ENCODE measurements around the gene PCDH19. TPM values are rescaled to one million over a fixed set of nuclear protein-coding genes. Genes with fewer than 3 reads are reported as not detected.

The PCDH19 gene
- total RNA-seq, 3 donors from 2014 or later, result not detected

DNA sequence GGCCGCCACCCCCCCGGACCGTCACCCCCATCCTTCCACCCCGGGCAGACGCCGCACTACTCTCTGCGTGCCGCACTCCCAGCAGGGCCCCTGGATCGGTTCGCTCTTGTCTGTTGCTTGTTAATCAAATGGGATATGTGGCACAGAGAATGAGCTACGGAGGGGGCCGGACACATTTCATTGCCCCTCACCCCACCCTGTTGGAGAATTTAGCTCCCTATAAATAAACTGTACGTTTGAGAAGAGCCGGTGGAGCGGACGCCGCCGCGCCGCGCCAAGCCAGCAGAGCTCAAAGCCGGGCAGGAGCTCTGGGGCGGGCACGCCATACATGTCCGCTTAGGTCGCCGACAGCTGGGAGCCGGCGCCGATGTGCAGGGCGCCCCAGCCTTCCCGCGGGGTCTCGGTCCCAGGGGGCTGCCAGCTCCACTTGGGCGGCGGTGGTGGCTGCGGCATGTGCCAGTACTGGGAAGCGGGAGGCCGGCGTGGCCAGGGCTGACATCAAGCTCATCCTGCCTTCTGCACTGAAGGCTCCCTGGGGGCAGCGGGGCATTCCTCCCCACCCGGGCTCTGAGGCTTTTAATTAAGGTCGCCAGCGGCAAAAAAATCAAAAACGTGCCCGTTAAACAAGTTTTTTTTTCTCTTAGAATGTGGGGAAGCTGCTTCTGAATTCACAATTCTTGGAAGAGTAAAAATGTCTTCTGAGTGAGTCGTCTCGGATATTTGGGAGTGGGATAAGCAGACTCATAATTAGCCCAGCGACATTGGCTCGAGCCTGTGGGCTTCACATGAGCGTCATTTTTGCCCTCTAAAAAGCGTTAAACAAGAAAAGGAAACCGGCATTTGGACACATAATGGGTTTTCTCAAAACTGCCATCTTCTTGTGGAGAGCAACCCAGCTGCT, 1.1 kb upstream of the PCDH19 start:
- Mint-ChIP-seq H3K36me3 (ENCODE audit: insufficient read depth) (no peaks in the 10 kb centered on the region), H3K4me1 (ENCODE audit: low read depth) (peaks cover 11% of the 10 kb centered on the region), H3K9me3 (no peaks in the 10 kb centered on the region), H3K4me3 (peak overlapping the region; percentile 47), H3K27me3 (ENCODE audit: low read depth) (peaks cover 57% of the 10 kb centered on the region)
- ATAC-seq (no peak), DNase-seq (no peak)

DNA sequence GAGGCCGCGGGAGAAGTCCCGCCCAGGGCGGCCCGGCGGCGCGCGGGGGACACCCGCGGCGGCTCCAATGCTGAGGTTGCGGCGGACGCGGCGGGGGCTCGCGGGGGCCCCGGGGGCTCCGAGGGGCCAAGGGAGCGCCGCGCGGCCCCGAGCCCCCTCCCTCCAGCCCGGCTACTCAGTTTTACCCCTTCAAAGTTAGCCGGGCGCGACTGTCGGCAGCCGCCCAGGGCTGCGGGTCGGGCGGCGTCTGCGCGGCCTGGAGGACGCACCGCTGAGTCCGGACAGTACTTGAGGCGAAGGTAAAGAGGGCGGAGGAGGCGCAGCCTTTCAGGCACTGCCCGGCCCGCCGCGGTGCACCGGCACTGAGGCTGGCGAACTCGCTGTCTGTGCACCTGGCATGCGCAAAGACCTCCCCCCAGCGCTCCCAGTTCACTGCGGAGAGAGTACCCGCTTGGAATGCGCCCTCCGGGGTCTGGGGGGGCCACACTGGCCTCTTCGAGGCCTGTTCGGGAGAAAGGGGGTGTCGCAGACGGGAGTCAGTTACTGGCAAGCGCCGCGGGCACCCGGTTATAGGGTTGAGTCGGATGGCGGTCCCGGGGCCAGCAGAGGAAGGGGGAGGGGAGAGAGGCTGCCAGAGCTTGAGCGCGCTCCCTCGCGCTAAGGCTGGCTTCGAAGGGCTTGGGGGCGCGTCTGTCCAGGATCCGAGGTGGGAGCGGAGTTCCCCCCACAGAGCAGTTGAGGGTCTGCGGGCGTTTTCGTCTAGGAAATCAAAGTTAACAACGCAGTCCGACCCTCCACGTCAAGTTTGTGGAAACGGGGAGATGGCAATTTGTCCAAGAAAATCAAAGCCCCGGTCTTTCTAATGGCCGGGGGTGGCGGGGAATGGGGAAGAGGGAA, 1.1 kb downstream of the PCDH19 start:
- Mint-ChIP-seq H3K4me1 (ENCODE audit: low read depth) (peaks cover 11% of the 10 kb centered on the region), H3K9me3 (no peaks in the 10 kb centered on the region), H3K27me3 (ENCODE audit: low read depth) (peaks cover 55% of the 10 kb centered on the region), H3K4me3 (peak overlapping the region; percentile 16), H3K36me3 (ENCODE audit: insufficient read depth) (no peaks in the 10 kb centered on the region)
- DNase-seq (no peak), ATAC-seq (no peak)

DNA sequence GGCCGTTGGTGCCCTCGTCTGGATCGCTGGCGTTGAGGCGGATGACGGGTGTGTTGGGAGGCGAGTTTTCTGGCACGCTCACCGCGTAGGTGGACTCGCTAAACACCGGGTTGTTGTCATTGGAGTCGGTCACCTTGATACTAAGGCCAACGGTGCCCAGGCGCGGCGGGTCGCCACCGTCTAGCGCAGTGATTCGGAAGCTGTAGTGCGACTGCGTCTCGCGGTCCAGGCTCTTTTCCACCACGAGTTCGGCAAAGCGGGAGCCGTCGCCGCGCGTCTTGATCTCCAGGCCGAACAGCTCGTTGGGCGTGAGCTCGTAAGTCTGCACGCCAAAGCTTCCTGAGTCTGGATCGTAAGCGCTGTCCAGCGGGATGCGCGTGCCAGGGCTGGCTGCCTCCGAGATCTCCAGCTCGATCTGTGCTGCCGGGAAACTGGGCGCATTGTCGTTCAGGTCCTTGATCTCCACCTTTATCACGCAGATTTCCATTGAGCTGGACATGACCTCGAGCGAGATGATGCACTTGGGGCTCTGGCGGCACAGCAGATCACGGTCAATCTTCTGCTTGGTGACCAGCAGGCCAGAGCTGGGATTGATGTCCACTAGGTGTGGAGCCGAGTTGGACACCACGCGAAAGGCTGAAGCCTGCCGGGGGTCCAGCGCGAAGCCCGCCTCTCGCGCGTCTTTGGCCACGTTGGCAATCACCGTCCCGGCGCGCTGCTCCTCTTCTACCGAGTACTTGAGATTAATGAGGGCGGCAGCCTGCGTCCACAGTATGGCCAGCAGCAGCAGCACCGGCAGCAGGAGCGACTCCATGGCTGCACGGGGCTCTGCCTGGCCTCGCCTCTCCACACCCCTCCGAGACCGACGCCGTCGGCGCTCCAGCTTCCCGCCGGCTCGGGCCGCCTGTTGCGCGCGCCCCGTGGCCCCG, 2.0 kb downstream of the PCDH19 start:
- no peak for DNase-seq
- Mint-ChIP-seq H3K4me3 (no peak overlapping the region), H3K9me3 (no peaks in the 10 kb centered on the region), H3K4me1 (ENCODE audit: low read depth) (peaks cover 9% of the 10 kb centered on the region), H3K27me3 (ENCODE audit: low read depth) (peaks cover 55% of the 10 kb centered on the region), H3K36me3 (ENCODE audit: insufficient read depth) (no peaks in the 10 kb centered on the region)
- no peak for ATAC-seq

DNA sequence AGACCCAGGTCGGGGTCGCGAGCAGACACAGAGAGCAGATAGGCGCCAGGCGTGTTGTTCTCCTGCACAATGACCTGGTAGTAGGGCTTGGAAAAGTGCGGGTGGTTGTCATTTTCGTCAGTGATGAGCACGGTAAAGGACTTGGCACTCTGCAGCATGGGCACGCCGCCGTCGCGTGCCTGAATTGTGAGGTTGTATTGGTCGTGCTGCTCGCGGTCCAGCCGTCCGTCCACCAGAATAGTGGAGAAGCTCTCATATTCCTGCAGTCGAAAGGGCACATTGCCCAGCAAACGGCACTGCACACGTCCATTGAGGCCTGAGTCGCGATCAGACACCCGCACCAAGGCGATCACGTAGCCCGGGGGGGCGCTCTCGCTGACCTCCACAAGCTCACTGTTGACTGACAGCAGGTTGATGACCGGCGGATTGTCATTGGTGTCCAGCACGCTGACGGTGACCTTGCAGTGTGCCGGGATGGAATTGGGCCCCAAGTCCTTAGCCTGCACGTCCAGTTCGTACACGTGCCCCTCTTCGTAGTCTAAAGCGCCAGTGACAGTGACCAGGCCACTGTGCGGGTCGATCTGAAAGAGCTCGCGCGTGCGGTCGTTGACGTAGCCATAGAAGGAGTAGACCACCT, 2.8 kb downstream of the PCDH19 start:
- Mint-ChIP-seq H3K4me1 (ENCODE audit: low read depth) (peaks cover 4% of the 10 kb centered on the region), H3K9me3 (no peaks in the 10 kb centered on the region), H3K36me3 (ENCODE audit: insufficient read depth) (no peaks in the 10 kb centered on the region), H3K4me3 (no peak overlapping the region), H3K27me3 (ENCODE audit: low read depth) (peaks cover 53% of the 10 kb centered on the region)
- no peak for ATAC-seq
- DNase-seq, result no peak

DNA sequence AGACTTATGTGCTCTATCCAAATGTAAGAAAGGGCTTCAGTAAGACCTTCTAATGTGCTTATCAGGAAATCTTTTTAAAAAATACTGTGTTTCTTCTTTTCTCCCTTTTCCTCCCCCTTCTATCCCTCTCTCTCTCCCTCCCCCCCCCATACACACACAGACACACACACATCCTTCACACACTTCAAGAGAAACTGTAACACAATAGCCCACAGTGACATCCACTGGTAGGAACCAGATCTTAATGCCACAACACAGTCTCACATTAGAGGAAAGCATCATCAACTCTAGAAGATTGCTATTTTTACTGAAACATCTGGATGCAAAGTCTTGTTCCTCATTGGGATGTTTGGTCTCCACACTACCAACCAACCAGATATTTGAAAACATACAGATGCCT, 4.6 kb downstream of the PCDH19 start:
- ATAC-seq (no peak), DNase-seq (no peak)
- H3K27me3 Mint-ChIP-seq (ENCODE audit: low read depth), result peaks cover 50% of the 10 kb centered on the region
- H3K36me3 Mint-ChIP-seq (ENCODE audit: insufficient read depth), result no peaks in the 10 kb centered on the region
- H3K4me1 Mint-ChIP-seq (ENCODE audit: low read depth), result peaks cover 4% of the 10 kb centered on the region
- no peaks in the 10 kb centered on the region for H3K9me3 Mint-ChIP-seq
- H3K4me3 Mint-ChIP-seq, result no peak overlapping the region

DNA sequence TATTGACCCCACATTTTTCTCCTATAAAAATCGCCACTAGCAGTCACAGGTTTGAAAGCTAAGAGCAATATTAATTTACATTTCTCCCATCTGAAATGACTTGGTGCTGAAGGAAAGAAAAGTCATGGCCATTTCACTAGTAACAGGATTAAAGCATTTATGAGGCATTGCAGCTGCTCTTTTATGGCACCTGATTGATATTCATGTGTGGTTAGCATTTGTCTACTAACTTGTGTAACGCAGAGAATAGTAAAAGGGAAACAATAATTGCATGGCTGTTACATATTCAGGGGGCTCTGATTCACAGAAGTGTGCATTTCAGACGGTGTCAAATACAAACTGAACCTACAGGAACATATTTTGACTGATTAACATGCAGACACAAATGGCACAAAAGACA, 5.2 kb downstream of the PCDH19 start:
- DNase-seq, result no peak
- H3K27me3 Mint-ChIP-seq (ENCODE audit: low read depth), result peaks cover 50% of the 10 kb centered on the region
- ATAC-seq, result no peak
- H3K4me3 Mint-ChIP-seq, result no peak overlapping the region
- peaks cover 4% of the 10 kb centered on the region for H3K4me1 Mint-ChIP-seq (ENCODE audit: low read depth)
- no peaks in the 10 kb centered on the region for H3K36me3 Mint-ChIP-seq (ENCODE audit: insufficient read depth)
- H3K9me3 Mint-ChIP-seq, result no peaks in the 10 kb centered on the region

DNA sequence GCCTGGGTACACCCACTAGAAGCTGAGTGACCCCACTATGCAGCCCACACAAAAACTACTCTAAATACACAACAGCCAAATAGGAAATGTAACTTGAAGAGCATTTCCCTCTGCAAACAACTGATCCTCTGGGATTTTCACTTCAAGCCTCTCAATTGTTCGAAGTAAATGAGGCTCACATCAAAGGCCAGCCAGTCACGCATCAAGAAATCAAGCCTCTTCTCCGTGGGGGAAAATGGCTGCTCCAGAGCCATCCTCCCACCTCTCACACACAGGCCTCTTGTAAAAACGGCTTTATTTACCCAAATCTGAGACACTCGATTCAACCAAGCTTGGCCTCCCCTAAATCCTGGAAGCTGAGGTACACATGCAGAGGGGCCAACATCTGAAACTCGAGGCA, 14.3 kb downstream of the PCDH19 start:
- no peak for ATAC-seq
- Mint-ChIP-seq H3K4me3 (no peak overlapping the region), H3K27me3 (ENCODE audit: low read depth) (peaks cover 2% of the 10 kb centered on the region), H3K36me3 (ENCODE audit: insufficient read depth) (no peaks in the 10 kb centered on the region), H3K4me1 (ENCODE audit: low read depth) (no peaks in the 10 kb centered on the region), H3K9me3 (no peaks in the 10 kb centered on the region)
- DNase-seq, result no peak

DNA sequence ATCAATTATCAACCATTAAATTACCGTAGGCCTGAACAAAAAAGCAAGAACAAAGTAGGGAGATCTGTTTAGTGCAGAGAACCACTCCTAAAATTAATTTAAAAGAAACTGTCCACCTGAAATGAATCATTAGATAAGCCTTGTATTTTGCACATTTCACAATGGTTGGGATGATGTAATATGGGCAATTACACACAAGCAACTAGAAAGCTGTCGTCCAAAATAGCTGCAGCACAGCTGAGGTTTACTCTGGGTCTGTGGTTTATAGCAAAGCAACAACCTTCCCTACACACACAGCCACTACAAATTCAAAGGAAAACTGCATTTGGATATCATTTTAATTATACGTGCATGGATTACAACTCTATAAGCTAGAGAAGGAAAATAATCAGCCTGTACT, 28.5 kb downstream of the PCDH19 start:
- H3K36me3 Mint-ChIP-seq (ENCODE audit: insufficient read depth), result no peaks in the 10 kb centered on the region
- ATAC-seq (no peak), DNase-seq (no peak)
- no peak overlapping the region for H3K4me3 Mint-ChIP-seq
- no peaks in the 10 kb centered on the region for H3K27me3 Mint-ChIP-seq (ENCODE audit: low read depth)
- H3K4me1 Mint-ChIP-seq (ENCODE audit: low read depth), result no peaks in the 10 kb centered on the region
- H3K9me3 Mint-ChIP-seq, result no peaks in the 10 kb centered on the region

DNA sequence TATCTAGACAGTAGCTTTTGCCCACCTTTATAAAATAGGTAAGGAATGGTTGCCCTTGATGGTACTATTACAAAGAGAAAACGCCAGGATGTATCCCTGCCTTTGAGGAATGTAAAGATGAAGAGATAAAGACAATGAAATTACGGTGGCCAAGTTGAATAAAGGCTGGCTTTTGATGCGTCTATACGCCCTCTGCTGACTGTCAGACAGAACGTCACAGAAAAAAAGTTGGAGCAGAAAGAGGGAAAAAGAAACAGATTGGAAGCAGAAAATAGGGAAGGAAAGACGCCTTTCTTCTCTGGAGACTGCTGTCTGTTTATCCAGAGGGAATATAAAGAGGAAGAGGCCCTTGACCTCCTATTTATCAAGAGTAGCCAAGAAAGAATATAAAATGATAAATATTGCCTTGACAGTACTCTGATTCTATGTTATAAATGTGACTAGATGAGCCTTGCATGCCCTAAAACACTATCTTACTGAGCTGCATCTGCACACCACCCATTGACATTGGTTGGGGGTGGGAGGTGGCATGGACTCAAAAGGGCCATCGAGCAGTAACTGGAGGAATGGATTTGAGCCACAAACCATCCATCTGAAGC, 30.6 kb downstream of the PCDH19 start:
- Mint-ChIP-seq H3K27me3 (ENCODE audit: low read depth) (no peaks in the 10 kb centered on the region), H3K4me3 (no peak overlapping the region), H3K36me3 (ENCODE audit: insufficient read depth) (no peaks in the 10 kb centered on the region), H3K4me1 (ENCODE audit: low read depth) (no peaks in the 10 kb centered on the region), H3K9me3 (no peaks in the 10 kb centered on the region)
- no peak for DNase-seq
- ATAC-seq, result no peak

DNA sequence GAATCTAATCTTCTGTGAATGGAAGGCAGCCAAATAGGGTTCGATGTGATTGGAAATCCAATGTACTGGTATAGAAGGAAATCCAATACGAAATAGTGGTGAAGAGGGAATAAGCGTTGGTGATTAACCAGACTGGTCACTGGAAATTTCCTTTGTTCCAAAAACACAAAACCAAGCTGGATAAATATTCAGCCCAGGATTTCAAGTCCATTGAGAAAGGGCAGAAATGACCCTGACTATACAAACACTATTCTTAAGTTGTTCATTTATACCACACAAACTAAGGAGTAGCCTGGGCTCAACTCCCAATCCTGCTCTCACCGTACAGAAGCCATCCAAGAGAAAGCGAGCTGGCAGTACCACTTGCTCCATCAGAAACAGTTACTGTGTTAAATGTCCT, 32.2 kb downstream of the PCDH19 start:
- Mint-ChIP-seq H3K4me3 (no peak overlapping the region), H3K36me3 (ENCODE audit: insufficient read depth) (no peaks in the 10 kb centered on the region), H3K9me3 (no peaks in the 10 kb centered on the region), H3K4me1 (ENCODE audit: low read depth) (no peaks in the 10 kb centered on the region), H3K27me3 (ENCODE audit: low read depth) (no peaks in the 10 kb centered on the region)
- ATAC-seq (no peak), DNase-seq (no peak)

DNA sequence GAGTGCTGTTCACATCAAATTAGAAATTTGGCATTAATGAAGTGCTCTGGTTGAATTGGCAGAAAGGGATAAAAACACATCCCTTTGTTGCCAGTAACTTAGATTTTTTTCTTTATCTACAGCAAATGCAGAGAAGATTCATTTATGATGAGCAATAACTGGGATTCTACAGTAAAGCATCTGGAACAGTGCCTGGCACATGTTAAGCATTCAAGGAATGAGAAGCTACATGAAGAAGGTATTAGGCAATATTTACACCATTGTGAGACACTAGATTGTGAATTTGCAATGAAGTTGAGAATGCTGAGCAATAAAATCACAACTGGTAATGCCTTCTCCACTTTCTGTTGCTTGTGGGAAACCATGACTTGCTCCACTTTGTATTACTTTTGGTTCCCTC, 33.5 kb downstream of the PCDH19 start:
- DNase-seq (no peak), ATAC-seq (no peak)
- no peaks in the 10 kb centered on the region for H3K27me3 Mint-ChIP-seq (ENCODE audit: low read depth)
- no peaks in the 10 kb centered on the region for H3K4me1 Mint-ChIP-seq (ENCODE audit: low read depth)
- no peak overlapping the region for H3K4me3 Mint-ChIP-seq
- H3K9me3 Mint-ChIP-seq, result no peaks in the 10 kb centered on the region
- H3K36me3 Mint-ChIP-seq (ENCODE audit: insufficient read depth), result no peaks in the 10 kb centered on the region

DNA sequence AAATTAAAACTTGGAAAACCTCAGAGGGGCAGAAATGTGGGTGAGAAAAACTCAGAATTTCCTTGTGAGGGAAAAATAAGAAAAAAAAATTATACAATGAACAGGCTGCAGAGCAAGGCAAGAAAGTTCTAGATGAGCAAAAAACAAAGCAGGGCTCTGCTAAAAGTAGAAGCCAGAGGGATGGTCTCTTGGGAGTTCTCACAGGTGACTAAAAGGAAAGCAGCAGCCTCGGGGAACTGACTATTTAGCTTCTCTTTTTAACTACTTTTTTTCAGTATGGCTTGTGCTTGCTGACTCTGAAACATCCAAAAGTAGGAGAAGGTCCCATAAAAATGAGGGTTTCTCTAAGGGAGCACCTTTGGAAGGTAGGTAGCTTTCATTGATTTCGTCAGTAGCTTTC, 36.4 kb downstream of the PCDH19 start:
- H3K9me3 Mint-ChIP-seq, result no peaks in the 10 kb centered on the region
- ATAC-seq, result no peak
- H3K36me3 Mint-ChIP-seq (ENCODE audit: insufficient read depth), result no peaks in the 10 kb centered on the region
- H3K4me3 Mint-ChIP-seq, result no peak overlapping the region
- H3K4me1 Mint-ChIP-seq (ENCODE audit: low read depth), result no peaks in the 10 kb centered on the region
- DNase-seq, result no peak
- no peaks in the 10 kb centered on the region for H3K27me3 Mint-ChIP-seq (ENCODE audit: low read depth)

DNA sequence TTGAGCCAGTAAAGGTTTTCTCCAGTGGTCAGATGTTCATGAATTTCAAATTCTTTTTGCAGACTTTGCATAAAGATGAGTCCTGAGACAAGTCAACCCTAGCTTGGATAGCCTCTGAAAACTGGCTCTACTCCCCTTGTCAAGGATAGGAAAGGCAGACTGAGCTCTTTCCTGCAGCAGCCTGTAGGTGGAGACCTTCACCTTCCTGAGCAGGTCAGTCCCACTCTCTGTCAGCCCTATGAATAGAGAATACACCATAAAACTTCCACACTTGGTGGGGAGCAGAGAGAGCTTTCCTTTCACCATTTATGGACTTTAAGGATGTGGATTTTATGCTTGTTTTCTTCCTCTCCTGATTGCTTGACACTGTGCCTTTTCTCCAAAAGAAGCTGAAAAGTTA, 41.9 kb downstream of the PCDH19 start:
- Mint-ChIP-seq H3K27me3 (ENCODE audit: low read depth) (peaks cover 3% of the 10 kb centered on the region), H3K9me3 (no peaks in the 10 kb centered on the region), H3K36me3 (ENCODE audit: insufficient read depth) (no peaks in the 10 kb centered on the region), H3K4me3 (no peak overlapping the region), H3K4me1 (ENCODE audit: low read depth) (no peaks in the 10 kb centered on the region)
- DNase-seq (no peak), ATAC-seq (no peak)

All from activated T-cell treated with anti-CD3 and anti-CD28 coated beads, Interleukin-2, amount 50 U/mL, for 4 hours (primary cell).